Anterior cingulate cortex (tissue), 58 donors: ENCODE measurements around the gene VWCE.
"Not testable (repeated sequence)": the region's sequence is repeated elsewhere in the genome, so short reads cannot be mapped to it uniquely, and the experiment has no call there.

Source experiments
- DNase-seq, 58 donors: peaks; one replicate each; lab custom pipeline; 2025; lab: John Stamatoyannopoulos, UW

VWCE gene

DNA sequence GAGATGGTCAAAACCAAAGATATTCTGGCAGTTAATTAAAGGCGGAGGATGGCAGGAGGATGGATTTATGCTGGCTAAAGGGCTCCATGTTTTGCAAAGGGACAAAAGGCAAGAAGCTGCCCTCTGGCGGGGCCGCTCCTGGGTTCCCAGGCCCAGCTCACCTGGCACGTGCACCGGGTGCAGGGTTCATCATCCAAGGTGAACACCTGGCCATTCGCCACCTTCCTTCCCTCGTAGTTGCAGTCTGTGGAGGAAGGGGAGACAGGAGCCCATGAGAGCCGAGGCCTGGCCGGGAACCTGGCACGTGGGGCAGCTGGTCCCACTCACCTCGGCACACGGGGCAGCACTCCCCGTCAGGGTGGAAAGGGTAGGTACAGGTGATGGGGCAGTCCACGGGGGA lies 30.3 kb downstream of the VWCE start:
- no peak for DNase-seq

DNA sequence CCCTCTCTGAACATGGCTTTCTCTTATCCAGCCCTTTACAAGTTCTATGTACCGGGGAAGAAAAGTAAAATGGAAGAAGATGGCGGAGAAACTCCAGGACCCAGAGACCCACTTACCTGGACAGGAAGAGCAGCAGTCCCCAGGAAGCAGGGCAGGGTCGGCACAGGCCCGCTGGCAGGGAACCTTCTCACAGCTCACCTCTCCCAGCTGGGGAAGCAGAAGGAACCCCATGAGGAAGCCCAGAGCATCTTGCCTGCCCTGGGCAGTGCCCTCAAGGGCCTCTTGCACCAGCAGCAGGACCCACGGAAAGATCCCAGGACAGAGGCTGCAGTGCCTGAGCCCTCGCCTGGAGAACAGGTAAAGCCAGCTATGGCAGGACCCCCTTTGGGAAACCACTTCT lies 30.7 kb downstream of the VWCE start:
- no peak for DNase-seq

DNA sequence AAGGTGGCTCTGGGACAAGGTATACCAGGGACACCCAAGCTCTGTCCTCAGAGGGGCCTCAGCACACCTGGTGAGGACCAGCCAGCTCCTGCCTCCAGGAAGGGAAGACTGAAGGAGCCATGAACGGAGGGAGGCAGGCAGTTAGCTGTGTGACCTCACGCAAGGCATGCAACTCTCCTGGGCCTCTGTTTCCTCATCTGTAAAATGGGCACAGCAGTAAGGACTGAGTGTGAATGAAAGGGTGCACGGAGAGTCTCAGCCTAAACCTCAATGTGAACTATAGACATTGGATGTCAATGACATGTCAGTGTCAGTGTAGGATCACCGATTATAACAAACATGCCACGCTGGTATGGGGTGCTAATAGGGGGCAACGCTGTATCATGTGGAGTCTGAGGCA lies 35.8 kb downstream of the VWCE start:
- no peak for DNase-seq

DNA sequence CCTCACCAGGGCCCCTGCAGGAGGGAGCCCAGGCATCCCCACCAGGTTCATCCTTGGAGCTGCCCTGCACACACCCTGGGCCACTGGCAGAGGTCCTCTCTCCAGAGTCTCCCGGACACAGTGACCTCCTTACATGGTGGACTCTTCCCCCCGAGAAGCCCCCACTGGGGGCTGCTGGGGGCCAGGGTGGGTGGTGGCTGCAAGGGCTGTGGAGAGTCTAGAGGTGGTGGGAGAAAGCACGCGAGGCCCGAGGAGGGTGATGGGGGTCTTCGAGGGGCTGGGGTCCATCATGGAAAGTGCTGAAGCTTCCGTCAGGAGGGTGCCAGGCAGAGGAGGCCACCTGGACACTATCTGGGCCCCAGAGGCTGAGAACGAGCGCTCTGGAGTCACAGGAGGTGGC lies 36.6 kb downstream of the VWCE start:
- DNase-seq = no peak

DNA sequence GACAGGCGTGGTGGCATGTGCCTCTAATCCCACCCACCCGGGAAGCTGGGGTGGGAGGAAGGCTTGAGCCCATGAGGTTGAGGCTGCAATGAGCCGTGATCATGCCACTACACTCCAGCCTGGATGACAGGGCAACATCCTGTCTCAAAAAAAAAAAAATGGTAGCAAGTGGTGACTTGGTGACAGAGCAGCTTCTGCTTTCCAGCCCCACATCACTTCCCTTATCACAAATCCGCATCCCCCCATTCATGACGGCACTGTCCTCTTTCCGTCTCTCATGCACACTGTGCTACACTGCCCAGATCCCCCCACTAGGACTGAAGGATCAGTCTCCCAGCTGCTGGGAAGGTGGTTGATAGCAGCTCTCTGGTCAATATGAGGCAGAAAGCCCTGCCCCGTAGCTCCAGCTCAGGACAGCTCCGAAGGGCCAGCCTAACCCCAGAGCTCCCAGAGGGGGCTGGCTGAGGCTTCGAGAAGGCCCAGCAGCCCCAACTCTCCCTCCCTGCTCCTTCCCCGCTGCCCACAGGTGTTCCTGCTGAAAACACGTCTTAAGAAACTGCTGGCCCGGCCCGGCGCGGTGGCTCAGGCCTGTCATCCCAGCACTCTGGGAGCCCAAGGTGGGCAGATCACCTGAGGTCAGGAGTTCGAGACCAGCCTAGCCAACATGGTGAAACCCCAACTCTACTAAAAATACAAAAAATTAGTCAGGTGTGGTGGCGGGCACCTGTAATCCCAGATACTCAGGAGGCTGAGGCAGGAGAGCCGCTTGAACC lies 38.2 kb downstream of the VWCE start:
- no peak for DNase-seq

DNA sequence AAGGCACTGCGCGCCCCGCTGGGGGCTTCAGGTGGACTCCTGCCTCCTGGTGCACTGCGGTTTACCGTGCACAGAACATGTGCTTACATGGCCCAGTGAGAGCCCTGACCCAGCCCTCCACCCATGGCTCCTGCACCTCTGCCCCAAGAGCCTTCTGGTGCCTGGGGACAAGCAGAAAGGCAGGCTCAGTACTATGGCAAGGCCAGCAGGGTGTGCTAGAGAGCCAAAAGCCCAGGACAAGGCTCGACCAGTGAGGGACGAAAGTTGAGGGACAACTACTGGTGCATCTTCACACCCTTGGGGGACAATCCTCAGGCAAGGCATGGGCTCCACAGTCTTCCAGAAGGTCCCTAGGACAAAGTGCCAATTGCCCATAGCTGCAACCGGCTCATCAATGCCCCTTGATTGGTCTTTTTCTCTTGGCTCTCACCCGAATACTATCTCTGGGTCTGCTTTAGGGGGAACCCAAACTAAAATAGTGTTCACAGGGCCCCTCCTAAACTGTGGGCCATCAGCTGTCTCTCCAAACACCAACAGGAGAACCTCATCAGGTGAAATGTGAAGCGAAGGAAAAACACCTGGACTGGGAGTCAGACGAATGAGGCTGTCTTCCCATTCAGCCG lies 40.6 kb downstream of the VWCE start:
- DNase-seq = peak in 41 of 58 donors; percentile 1 to 54 (median 22)

DNA sequence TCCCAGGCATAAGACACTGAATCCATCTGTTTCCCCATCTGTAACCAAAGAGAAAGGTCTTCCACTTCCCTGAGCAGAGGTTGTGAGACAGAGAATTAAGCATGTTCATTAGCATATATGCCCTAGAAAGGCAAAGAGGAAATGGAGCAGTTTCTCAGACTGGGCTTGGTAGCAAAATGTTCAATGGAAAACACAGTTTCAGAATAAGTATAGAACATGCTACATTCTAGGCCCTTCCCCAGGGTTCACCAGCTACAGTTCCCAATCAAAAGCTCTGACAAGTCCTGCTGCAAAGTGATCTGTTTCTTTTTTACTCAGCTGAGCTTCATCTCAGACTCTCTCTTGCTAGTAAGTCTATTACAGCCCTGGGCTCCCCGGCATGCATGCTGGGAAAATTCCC lies 42.8 kb downstream of the VWCE start:
- not testable (repeated sequence) for DNase-seq

DNA sequence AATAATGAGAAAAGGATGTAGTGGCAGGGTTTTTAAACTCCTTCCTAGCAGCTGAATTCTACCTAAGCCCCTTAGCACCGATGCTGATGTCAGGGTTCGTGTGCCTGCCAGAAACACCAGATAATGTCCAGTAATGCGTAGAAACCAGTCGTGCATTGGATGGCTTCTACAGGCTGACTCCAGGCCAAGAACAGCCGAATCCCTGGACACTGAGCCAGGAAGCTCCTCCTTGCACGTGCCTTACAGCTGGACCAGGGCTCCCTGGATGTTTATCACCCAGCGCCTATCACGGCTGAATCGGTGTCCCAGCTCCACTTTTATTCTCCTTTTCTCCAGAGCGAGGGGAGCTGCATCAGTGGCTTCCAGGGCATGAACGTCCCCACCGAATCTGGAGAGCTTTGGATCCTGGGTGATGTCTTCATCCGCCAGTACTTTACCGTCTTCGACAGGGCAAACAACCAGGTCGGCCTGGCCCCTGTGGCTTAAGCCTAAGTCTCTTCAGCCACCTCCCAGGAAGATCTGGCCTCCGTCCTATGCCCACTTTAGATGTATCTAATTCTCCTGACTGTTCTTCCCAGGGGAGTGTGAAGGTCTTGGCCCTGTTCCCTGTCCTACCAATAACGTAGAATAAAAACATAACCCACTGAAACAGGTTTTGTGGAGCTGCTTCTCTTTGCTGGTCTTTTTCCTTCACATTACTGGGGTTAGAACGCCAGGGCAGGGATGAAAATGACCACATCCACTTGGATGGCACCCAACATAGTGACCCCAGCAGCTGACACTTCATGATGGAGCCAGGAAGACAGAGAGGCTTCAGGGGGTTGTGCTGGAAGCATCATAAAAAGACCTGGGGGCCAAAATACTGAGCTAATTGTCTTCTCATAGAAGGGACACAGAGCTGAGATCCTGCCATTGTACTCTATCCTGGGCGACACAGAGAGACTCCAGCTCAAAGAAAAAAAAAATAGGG lies 44.0 kb downstream of the VWCE start:
- DNase-seq = not testable (repeated sequence)

DNA sequence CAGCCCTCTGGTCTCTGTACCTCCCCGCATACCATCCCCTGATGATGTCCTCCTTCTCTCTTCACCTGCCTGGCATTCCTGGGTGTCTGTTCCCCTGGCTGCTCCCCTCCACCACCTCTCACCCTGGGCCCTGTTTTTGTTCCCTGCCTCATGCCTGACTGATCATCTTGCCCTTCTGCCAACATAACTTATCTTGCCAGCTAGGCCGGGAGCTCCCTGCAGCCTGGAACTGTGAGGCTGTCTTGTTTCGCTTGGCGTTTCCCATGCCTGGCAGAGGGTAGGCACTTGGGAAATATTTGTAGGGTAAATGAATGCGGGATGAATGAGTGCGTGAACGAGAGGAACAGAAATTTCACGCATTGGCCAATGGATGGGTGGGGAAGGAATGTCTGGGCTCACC lies 45.9 kb downstream of the VWCE start:
- not testable (repeated sequence) for DNase-seq

DNA sequence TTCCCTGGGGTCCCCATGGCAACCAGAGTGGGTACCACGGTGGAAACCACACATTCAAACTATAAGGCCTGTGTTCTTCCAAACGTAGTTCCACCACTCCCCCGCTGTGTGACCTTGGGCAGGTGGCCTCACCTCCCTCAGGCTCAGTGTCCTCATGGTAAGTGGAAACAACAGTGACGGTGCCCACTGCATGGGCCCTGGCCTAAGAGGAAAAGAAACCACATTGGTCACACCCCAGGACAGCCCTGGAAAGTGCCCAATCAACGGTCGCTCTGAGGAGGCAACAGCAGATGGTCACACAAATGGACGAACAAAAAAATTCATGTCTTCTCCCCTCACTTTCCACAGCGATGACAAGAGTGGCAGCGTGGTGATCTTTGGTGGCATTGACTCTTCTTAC lies 47.0 kb downstream of the VWCE start:
- DNase-seq = not testable (repeated sequence)

DNA sequence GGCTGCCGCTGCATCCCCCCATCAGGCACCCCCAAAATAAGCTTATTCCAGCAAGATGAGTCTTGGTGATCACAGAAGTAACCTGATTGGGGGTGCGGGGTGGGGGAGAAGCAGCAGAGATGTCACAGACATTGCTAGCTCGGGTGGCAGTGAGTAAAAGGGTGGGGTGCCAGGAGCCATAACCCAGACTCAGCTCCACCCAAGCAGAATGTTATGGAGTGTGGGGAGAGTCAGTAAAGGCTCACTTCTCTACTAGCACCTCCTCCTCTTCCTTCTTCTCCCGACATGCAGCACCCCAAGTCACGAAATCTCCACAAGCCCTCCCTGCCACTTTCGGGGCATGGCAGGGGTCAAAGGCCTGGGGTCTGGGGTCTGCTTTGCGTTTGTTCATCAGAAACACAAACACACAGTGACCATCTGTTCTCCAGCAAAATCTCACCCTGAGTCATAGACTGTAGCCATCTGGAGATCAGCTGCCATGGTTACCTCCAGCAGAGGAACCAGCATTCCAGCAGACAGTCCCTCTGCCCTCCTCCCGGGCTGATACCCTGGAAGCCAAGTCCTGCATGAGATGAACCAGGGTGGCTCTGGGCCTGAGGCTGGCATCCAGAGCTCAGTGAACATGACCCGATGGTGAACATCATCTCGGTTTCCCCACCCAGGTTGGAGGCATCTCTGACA lies 49.7 kb downstream of the VWCE start:
- DNase-seq = not testable (repeated sequence)

DNA sequence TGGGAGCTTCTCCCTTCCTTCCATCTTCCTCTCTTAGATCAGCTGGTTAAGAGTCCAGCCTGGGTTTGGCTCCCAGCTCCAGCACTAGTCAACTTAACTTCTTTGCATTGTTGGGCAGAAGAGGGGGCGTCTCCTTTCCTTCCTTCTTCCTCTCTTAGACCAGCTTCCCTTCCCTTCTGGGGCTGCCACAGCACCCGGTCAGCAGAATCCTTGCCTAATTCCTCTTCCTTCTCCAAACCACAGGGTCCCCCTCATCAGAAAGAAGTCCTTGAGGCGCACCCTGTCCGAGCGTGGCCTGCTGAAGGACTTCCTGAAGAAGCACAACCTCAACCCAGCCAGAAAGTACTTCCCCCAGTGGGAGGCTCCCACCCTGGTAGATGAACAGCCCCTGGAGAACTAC lies 53.6 kb downstream of the VWCE start:
- DNase-seq = not testable (repeated sequence)

DNA sequence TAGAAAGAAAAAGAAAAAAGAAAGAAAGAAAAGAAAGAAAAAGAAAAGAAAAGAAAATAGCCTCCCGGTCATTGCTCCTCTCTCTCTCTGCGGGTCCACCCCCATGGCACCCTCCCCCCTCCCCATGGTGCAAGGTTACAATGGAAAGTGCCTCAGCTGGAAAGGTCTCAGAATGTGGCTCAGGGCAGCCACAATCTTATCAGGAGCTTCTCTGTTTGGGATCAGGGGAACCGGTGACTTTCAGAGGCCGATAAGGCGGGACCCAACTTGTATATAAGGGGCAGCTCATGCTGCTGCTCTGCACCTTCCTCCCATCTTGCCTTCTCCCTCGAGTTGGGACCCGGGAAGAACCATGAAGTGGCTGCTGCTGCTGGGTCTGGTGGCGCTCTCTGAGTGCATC lies 54.2 kb downstream of the VWCE start, which contains the start of gene PGA5:
PGA5 (plus strand) TSS at position 301 of the 400 bp plus-strand sequence; CDS start at position 353, 52 bp downstream.
- DNase-seq = not testable (repeated sequence)

DNA sequence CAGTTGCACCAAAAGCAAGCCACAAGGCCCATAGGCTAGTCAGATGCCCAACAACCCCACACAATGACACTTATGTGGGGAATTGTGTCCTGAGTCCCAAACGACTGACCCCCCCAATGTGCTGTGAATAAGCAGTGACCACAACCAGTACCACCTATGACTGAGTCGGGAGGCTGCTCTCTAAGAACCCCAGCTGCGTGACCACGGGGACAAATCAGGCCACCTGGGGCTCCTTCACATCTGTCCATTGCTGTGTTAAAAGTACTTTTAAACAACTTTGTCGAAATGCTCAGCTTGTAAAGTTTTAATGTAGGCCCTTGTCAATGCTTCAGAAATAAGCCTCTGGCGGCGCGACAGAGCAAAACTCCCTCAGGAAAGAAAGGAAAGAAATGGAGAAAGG lies 54.8 kb downstream of the VWCE start:
- DNase-seq = not testable (repeated sequence)

DNA sequence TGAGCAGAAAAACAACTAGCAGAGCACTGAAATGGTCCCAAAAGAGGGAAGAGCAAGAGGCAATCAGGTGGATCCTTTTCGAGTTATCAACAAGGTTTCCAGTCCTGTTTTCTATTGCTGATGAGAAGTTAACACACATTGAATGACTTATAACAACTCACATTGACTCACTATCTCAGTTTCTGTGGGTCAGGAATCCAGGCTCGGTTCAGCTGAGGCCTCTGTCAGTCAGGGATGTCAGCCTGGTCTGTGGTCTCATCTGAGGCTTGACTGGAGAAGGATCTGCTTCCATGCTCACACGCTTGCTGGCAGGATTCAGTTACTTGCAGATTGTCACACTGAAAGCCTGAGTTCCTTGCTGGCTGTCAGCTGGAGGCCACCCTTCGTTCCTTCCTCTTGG lies 58.0 kb downstream of the VWCE start:
- DNase-seq = not testable (repeated sequence)

DNA sequence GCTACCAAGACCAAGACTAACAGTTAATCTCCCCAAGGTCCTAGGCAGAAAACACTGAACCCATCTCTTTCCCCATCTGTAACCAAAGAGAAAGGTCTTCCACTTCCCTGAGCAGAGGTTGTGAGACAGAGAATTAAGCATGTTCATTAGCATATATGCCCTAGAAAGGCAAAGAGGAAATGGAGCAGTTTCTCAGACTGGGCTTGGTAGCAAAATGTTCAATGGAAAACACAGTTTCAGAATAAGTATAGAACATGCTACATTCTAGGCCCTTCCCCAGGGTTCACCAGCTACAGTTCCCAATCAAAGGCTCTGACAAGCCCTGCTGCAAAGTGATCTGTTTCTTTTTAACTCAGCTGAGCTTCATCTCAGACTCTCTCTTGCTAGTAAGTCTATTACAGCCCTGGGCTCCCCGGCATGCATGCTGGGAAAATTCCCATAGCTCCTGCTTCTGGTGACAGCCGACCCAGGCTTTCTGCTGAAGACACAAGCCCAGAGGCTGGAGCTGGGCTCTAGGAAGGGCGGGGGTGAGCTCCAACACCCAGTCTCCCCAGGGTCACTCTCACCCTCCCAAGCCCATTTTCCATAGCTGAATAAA lies 62.5 kb downstream of the VWCE start:
- DNase-seq = not testable (repeated sequence)

DNA sequence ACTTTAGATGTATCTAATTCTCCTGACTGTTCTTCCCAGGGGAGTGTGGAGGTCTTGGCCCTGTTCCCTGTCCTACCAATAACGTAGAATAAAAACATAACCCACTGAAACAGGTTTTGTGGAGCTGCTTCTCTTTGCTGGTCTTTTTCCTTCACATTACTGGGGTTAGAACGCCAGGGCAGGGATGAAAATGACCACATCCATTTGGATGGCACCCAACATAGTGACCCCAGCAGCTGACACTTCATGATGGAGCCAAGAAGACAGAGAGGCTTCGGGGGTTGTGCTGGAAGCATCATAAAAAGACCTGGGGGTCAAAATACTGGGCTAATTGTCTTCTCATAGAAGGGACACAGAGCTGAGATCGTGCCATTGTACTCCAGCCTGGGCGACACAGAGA lies 63.5 kb downstream of the VWCE start:
- DNase-seq = not testable (repeated sequence)

DNA sequence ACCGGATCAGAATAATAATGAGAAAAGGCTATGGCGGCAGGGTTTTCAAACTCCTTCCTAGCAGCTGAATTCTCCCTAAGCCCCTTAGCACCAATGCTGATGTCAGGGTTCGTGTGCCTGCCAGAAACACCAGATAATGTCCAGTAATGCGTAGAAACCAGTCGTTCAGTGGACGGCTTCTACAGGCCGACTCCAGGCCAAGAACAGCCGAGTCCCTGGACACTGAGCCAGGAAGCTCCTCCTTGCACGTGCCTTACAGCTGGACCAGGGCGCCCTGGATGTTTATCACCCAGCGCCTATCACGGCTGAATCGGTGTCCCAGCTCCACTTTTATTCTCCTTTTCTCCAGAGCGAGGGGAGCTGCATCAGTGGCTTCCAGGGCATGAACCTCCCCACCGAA lies 64.1 kb downstream of the VWCE start:
- not testable (repeated sequence) for DNase-seq

DNA sequence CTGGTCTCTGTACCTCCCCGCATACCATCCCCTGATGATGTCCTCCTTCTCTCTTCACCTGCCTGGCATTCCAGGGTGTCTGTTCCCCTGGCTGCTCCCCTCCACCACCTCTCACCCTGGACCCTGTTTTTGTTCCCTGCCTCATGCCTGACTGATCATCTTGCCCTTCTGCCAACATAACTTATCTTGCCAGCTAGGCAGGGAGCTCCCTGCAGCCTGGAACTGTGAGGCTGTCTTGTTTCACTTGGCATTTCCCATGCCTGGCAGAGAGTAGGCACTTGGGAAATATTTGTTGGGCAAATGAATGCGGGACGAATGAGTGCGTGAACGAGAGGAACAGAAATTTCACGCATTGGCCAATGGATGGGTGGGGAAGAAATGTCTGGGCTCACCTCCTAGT lies 65.7 kb downstream of the VWCE start:
- DNase-seq = not testable (repeated sequence)
